ENCODE results near the gene E2F7.
"Not testable (repeated sequence)": the region's sequence is repeated elsewhere in the genome, so short reads cannot be mapped to it uniquely, and the experiment has no call there.

DNA sequence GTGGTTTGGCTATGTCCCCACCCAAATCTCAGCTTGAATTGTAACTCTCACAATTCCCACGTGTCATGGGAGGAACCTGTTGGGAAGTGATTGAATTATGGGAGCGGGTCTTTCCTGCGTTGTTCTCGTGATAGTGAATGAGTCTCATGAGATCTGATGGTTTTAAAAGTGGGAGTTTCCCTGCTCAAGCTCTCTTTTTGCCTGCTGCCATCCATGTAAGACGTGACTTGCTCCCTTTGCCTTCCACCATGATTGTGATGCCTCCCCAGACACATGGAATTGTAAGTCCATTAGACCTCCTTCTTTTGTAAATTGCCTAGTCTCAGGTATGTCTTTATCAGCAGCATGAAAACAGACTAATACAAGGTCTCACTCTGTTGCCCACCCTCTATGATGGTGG lies 8.5 kb upstream of the E2F7 start:
- TF ChIP-seq, protein P1, sequence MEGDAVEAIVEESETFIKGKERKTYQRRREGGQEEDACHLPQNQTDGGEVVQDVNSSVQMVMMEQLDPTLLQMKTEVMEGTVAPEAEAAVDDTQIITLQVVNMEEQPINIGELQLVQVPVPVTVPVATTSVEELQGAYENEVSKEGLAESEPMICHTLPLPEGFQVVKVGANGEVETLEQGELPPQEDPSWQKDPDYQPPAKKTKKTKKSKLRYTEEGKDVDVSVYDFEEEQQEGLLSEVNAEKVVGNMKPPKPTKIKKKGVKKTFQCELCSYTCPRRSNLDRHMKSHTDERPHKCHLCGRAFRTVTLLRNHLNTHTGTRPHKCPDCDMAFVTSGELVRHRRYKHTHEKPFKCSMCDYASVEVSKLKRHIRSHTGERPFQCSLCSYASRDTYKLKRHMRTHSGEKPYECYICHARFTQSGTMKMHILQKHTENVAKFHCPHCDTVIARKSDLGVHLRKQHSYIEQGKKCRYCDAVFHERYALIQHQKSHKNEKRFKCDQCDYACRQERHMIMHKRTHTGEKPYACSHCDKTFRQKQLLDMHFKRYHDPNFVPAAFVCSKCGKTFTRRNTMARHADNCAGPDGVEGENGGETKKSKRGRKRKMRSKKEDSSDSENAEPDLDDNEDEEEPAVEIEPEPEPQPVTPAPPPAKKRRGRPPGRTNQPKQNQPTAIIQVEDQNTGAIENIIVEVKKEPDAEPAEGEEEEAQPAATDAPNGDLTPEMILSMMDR (conservative IDR thresholded peaks at IDR 0.05 in 1 of 2, IDR thresholded peaks at IDR 0.05 in 1 of 2; ENCODE audit: extremely low read depth in 1 of 2, insufficient read depth in 1 of 2, low read depth in 1 of 2, low read length in 2 of 2) = not testable (repeated sequence)
- TF ChIP-seq EZH2 (IDR thresholded peaks at IDR 0.05; ENCODE audit: borderline replicate concordance, low read length) = not testable (repeated sequence)

All from mammary epithelial cell (primary cell).